ENCODE results near the gene NONO. TPM values are rescaled to one million over a fixed set of nuclear protein-coding genes. Genes with fewer than 3 reads are reported as not detected.

The NONO gene
- total RNA-seq (2022) (520 and 576 TPM in 2 replicates), Bru-seq, nascent RNA (percentile 98 among the genes with signal in this experiment), BruChase-seq, experiment 1, labeled RNA remaining after a 6-hour chase (percentile 99 among the genes with signal in this experiment), BruChase-seq, experiment 2, labeled RNA remaining after a 2-hour chase (percentile 98 among the genes with signal in this experiment)
- long read RNA-seq, transcript NONO-203 (13 exons, 1,921 nt): minor isoform, 6 of 339 reads
- long read RNA-seq, transcript NONO-202 (11 exons, 2,606 nt): minor isoform, 32 of 339 reads
- long read RNA-seq, transcript NONO-201 (12 exons, 2,713 nt): major isoform, 197 of 339 reads
- long read RNA-seq, partial matches to known transcripts: 85 of 339 reads
- long read RNA-seq, other reads (novel, unspliced or antisense): 18 of 339 reads

- peaks cover 4% of the 10 kb centered on the region for H3K9me3 Mint-ChIP-seq (ENCODE audit: low read depth, unreplicated experiment)
- peaks cover 51% of the 10 kb centered on the region for H3K36me3 Mint-ChIP-seq (ENCODE audit: insufficient read depth, unreplicated experiment)
- DNase-seq: peak; percentile 90
- no peaks in the 10 kb centered on the region for H3K4me1 Mint-ChIP-seq (ENCODE audit: low read depth, unreplicated experiment)
- H3K4me3 Mint-ChIP-seq (ENCODE audit: low read depth, unreplicated experiment): peak within 1 kb of the TSS; percentile 97
- intact Hi-C loops (cut with micrococcal nuclease; ENCODE audit: unreplicated experiment): loop anchor here (2.0 kb wide), 1 partner anchor 69 kb away; no protein-coding TSS in a partner anchor
- CTCF ChIA-PET: interaction anchor here (0.6 to 1.8 kb wide), 12 partner anchors 28 to 575 kb away, joined by 3 to 13 read pairs (median 4); partner anchors contain the start of gene ZMYM3
- peak within 1 kb of the TSS; percentile 100 for H3K27ac Mint-ChIP-seq (ENCODE audit: unreplicated experiment)
- BruUV-seq (replicated peaks): TSS peak; percentile 86
- TF ChIP-seq CTCF (IDR thresholded peaks at IDR 0.05; ENCODE audit: unreplicated experiment): no peak
- peaks cover 10% of the 10 kb centered on the region for H3K27me3 Mint-ChIP-seq (ENCODE audit: unreplicated experiment)
These were observed at the start of gene NONO for GRCh38 chrX:71283403-71284143. NONO (plus strand) TSS chrX:71283635; CDS start chrX:71290638, 7,003 bp downstream.

- no TSS peak for BruUV-seq (replicated peaks)
- Mint-ChIP-seq H3K9me3 (ENCODE audit: low read depth, unreplicated experiment) (no peaks in the 10 kb centered on the region), H3K27me3 (ENCODE audit: unreplicated experiment) (peaks cover 14% of the 10 kb centered on the region), H3K4me1 (ENCODE audit: low read depth, unreplicated experiment) (no peaks in the 10 kb centered on the region), H3K4me3 (ENCODE audit: low read depth, unreplicated experiment) (no peak overlapping the region), H3K36me3 (ENCODE audit: insufficient read depth, unreplicated experiment) (peaks cover 7% of the 10 kb centered on the region), H3K27ac (ENCODE audit: unreplicated experiment) (no peak overlapping the region)
- no peak for DNase-seq
- intact Hi-C loops (cut with micrococcal nuclease; ENCODE audit: unreplicated experiment): no loop called here
- CTCF ChIA-PET: interaction anchor here (1.0 kb wide), 1 partner anchor 53 kb away, joined by 3 read pairs; no protein-coding TSS in a partner anchor
- TF ChIP-seq CTCF (IDR thresholded peaks at IDR 0.05; ENCODE audit: unreplicated experiment): no peak
These were observed 48.0 kb upstream of the NONO start for GRCh38 chrX:71235482-71235881.

GRCh38 chrX:71236836-71237235 lies 46.6 kb upstream of the NONO start:
- no peaks in the 10 kb centered on the region for H3K4me1 Mint-ChIP-seq (ENCODE audit: low read depth, unreplicated experiment)
- CTCF ChIA-PET: no interaction called here
- no peak for TF ChIP-seq CTCF (IDR thresholded peaks at IDR 0.05; ENCODE audit: unreplicated experiment)
- H3K27ac Mint-ChIP-seq (ENCODE audit: unreplicated experiment): peak overlapping the region; percentile 16
- intact Hi-C loops (cut with micrococcal nuclease; ENCODE audit: unreplicated experiment): no loop called here
- H3K36me3 Mint-ChIP-seq (ENCODE audit: insufficient read depth, unreplicated experiment): peaks cover 11% of the 10 kb centered on the region
- H3K9me3 Mint-ChIP-seq (ENCODE audit: low read depth, unreplicated experiment): no peaks in the 10 kb centered on the region
- no peak for DNase-seq
- no TSS peak for BruUV-seq (replicated peaks)
- no peak overlapping the region for H3K4me3 Mint-ChIP-seq (ENCODE audit: low read depth, unreplicated experiment)
- H3K27me3 Mint-ChIP-seq (ENCODE audit: unreplicated experiment): peaks cover 14% of the 10 kb centered on the region

- no peaks in the 10 kb centered on the region for H3K4me1 Mint-ChIP-seq (ENCODE audit: low read depth, unreplicated experiment)
- no peak overlapping the region for H3K27ac Mint-ChIP-seq (ENCODE audit: unreplicated experiment)
- peaks cover 20% of the 10 kb centered on the region for H3K36me3 Mint-ChIP-seq (ENCODE audit: insufficient read depth, unreplicated experiment)
- H3K4me3 Mint-ChIP-seq (ENCODE audit: low read depth, unreplicated experiment): no peak overlapping the region
- TSS peak; percentile 59 for BruUV-seq (replicated peaks)
- intact Hi-C loops (cut with micrococcal nuclease; ENCODE audit: unreplicated experiment): no loop called here
- CTCF ChIA-PET: no interaction called here
- DNase-seq: no peak
- H3K9me3 Mint-ChIP-seq (ENCODE audit: low read depth, unreplicated experiment): no peaks in the 10 kb centered on the region
- H3K27me3 Mint-ChIP-seq (ENCODE audit: unreplicated experiment): peaks cover 13% of the 10 kb centered on the region
- TF ChIP-seq CTCF (IDR thresholded peaks at IDR 0.05; ENCODE audit: unreplicated experiment): no peak
These were observed 43.7 kb upstream of the NONO start for GRCh38 chrX:71239781-71240180.
